ENCODE results near the gene LRRC37A.
"Not testable (repeated sequence)": the region's sequence is repeated elsewhere in the genome, so short reads cannot be mapped to it uniquely, and the experiment has no call there.

- TF ChIP-seq, protein P1, sequence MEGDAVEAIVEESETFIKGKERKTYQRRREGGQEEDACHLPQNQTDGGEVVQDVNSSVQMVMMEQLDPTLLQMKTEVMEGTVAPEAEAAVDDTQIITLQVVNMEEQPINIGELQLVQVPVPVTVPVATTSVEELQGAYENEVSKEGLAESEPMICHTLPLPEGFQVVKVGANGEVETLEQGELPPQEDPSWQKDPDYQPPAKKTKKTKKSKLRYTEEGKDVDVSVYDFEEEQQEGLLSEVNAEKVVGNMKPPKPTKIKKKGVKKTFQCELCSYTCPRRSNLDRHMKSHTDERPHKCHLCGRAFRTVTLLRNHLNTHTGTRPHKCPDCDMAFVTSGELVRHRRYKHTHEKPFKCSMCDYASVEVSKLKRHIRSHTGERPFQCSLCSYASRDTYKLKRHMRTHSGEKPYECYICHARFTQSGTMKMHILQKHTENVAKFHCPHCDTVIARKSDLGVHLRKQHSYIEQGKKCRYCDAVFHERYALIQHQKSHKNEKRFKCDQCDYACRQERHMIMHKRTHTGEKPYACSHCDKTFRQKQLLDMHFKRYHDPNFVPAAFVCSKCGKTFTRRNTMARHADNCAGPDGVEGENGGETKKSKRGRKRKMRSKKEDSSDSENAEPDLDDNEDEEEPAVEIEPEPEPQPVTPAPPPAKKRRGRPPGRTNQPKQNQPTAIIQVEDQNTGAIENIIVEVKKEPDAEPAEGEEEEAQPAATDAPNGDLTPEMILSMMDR (IDR thresholded peaks at IDR 0.05) = not testable (repeated sequence)
- not testable (repeated sequence) for TF ChIP-seq POLR2A (IDR thresholded peaks at IDR 0.05)
These were observed 45.8 kb upstream of the LRRC37A start for GRCh38 chr17:46249153-46249552.
